HUES64 (cell line): ENCODE data around the gene DIP2A.
"Not testable (repeated sequence)": the region's sequence is repeated elsewhere in the genome, so short reads cannot be mapped to it uniquely, and the experiment has no call there.

Source experiments
- H3K27ac ChIP-seq: 2 replicates; pipeline ENCODE4 v1.7.0; 2013; ENCODE audit warnings: low read depth, low read length, inconsistent platforms
- H3K27me3 ChIP-seq: 2 replicates; pipeline ENCODE4 v1.6.1; 2013; ENCODE audit warnings: mild to moderate bottlenecking, low read length; ENCODE audit not compliant: insufficient read depth
- H3K36me3 ChIP-seq: 2 replicates; pipeline ENCODE4 v1.6.1; 2013; ENCODE audit warnings: mild to moderate bottlenecking, low read length; ENCODE audit not compliant: insufficient read depth
- H3K4me1 ChIP-seq: 2 replicates; pipeline ENCODE4 v1.6.1; 2013; ENCODE audit warnings: mild to moderate bottlenecking, low read length, moderate library complexity; ENCODE audit not compliant: insufficient read depth
- H3K4me3 ChIP-seq: 2 replicates; pipeline ENCODE4 v1.5.1; 2013; ENCODE audit warnings: mild to moderate bottlenecking, low read length, moderate library complexity
- H3K9ac ChIP-seq: 2 replicates; pipeline ENCODE4 v1.6.1; 2013; ENCODE audit warnings: mild to moderate bottlenecking, low read depth, low read length
- H3K9me3 ChIP-seq: 2 replicates; pipeline ENCODE4 v1.6.1; 2013; ENCODE audit warnings: low read depth, low read length; ENCODE audit not compliant: insufficient read depth
- WGBS: fragments of 150-250, 120-280 bp; methylation state at CpG from one replicate; pipeline ENCODE4 v1.1.7; 2013; ENCODE audit warnings: missing lambda C conversion rate; 5-methylcytosine and 5-hydroxymethylcytosine counted together

The DIP2A gene

DNA sequence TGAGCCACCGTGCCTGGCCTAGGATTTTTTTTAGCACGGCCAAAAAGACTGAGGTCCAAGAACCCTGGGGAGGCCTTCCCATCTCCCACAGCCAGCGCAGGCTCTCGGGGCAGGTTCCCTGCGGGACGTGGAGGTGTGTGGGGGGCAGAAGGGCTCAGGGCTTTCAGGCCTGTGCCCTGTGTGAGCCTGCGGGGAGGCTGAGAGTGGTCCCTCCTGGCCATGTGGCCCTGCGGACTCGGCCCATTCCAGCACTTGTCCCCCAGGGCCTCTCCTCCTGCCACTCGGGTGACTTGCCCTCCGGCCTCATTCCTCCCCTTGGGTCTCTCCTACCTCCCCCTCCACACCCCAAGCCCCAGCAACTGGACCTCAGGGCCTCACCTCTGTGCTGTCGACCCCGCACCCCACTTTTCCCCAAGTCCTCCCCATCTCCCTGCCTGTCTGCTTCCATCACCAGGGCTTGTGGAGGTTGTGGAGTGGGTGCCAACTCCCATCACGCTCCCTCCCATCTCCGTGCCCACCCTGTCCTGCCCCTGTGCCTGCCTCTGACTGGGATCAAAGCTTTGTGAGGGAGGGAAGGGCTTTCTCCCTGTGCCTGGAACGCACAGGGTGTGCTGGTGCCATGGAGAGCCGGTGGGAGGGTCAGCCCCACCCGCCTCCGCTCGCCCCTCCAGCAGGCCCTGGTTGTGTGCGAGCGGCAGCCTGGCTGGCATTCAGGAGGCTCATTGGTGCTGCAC, 32.2 kb upstream of the DIP2A start:
- Histone ChIP-seq H3K9me3 (no peaks in the 10 kb centered on the region), H3K4me3 (no peak overlapping the region), H3K4me1 (peaks cover 4% of the 10 kb centered on the region; the same call in 1 of the 2 replicates), H3K27me3 (no peaks in the 10 kb centered on the region), H3K36me3 (peaks cover 48% of the 10 kb centered on the region), H3K27ac (no peak overlapping the region), H3K9ac (no peak overlapping the region)
- 94% methylated on average over 20 of the region's 22 CpGs for WGBS

DNA sequence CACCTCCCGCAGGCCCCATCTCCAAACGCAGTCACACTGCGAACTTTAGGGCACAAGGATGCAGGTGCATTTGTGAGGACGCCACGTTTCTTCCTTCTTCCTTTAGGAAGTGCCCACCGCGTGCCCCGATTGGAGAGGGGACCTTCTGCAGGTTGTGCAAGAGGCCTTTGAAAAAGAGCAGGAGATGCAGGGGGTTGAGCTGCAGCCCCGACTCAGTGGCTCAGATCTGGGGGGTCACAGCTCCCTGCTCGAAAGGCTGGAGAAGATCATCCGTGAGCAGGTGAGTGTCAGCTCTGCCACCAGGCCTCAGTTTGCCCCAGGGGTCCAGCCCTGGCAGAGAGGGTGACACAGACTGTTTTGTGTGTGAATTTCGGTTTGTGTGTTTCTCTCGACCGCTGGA, 31.2 kb upstream of the DIP2A start:
- Histone ChIP-seq H3K4me3 (no peak overlapping the region), H3K27me3 (no peaks in the 10 kb centered on the region), H3K9ac (no peak overlapping the region), H3K4me1 (peaks cover 4% of the 10 kb centered on the region; the same call in 1 of the 2 replicates), H3K27ac (no peak overlapping the region), H3K9me3 (no peaks in the 10 kb centered on the region), H3K36me3 (peaks cover 57% of the 10 kb centered on the region)
- 96% methylated on average over 14 of the region's 14 CpGs for whole genome bisulfite sequencing

DNA sequence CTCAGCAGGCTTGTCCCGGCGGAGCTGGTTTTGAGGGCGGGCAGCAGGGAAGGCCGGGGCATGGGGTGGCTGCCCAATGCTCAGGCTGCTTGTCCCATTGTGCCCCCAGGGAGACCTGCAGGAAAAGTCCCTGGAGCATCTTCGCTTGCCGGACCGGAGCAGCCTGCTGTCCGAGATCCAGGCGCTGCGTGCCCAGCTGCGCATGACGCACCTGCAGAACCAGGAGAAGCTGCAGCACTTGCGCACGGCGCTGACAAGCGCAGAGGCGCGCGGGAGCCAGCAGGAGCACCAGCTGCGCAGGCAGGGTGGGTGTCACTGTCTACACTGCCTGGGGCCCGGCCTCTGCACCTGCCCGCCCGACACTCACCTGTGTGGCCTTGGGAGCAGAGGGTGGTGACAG, 30.4 kb upstream of the DIP2A start:
- Histone ChIP-seq H3K4me1 (peaks cover under 1% of the 10 kb centered on the region; the same call in 1 of the 2 replicates), H3K4me3 (no peak overlapping the region), H3K9me3 (no peaks in the 10 kb centered on the region), H3K27me3 (no peaks in the 10 kb centered on the region), H3K9ac (no peak overlapping the region), H3K36me3 (peaks cover 58% of the 10 kb centered on the region), H3K27ac (no peak overlapping the region)
- 96% methylated on average over 23 of the region's 23 CpGs for WGBS

DNA sequence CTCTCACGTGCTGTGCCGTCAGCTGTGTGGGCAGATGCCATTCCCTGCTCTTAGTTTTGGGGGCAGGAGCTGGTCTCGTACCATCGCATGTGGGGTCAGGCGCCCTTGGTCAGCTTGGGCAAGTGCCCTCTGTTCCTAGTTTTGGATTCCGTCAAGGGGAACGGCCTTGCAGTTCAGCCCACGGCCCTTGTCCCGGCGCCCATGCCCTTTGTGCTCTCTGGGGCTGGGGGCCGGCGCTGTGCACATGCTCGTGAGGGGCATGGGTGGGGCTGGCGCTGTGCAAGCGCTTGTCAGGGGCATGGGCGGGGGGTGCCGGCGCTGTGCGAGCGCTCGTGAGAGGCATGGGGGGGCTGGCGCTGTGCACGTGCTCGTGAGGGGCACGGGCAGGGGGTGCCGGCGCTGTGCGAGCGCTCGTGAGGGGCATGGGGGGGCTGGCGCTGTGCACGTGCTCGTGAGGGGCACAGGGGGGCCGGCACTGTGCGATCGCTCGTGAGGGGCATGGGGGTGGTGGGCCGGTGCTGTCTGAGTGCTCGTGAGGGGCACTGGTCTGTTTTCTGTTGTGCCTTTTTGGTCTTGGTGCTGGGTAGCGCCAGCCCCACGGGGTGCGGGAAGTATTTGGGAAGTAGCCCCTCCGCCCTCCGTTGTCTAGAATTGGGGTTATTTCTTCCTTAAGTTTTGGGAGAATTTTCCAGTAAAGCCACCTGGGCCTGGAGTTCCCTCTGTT, 29.5 kb upstream of the DIP2A start:
- Histone ChIP-seq H3K4me1 (no peaks in the 10 kb centered on the region), H3K27ac (no peak overlapping the region), H3K9ac (no peak overlapping the region), H3K36me3 (peaks cover 64% of the 10 kb centered on the region), H3K27me3 (no peaks in the 10 kb centered on the region), H3K9me3 (no peaks in the 10 kb centered on the region), H3K4me3 (no peak overlapping the region)
- WGBS, result 95% methylated on average over 44 of the region's 44 CpGs

DNA sequence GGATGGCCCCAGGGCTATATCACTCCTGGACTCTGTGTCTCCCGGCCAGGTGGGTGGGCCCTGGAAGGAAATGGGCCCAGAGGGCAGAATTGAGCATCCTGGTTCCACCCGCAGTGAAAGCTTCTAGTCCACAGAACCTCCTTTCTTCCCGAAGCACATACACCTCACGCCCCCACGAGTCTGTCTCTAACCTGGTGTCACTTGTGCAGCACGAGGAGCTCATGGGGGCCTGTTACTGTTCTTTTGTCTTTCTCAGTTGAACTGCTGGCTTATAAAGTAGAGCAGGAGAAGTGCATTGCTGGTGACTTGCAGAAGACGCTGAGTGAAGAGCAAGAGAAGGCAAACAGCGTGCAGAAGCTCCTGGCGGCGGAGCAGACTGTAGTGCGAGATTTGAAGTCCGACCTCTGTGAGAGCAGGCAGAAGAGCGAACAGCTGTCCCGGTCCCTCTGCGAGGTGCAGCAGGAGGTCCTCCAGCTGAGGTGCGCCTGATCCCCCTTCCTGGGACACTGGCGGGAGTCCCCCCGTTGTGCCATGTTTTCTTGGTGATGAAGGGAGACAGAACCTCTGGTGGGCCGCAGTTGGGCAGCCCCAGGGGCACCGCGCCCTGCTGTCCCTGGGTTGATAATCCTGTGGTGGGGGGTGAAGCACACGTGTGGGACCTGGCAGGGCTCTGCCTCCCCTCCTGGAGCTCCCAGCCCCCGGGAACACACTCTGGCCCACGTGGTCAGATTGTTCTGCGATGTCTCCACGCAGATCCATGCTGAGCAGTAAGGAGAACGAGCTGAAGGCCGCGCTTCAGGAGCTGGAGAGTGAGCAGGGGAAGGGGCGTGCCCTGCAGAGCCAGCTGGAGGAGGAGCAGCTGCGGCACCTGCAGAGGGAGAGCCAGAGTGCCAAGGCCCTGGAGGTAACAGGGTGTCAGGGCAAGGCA, 28.7 kb upstream of the DIP2A start:
- Histone ChIP-seq H3K9ac (no peak overlapping the region), H3K27ac (no peak overlapping the region), H3K9me3 (no peaks in the 10 kb centered on the region), H3K4me1 (no peaks in the 10 kb centered on the region), H3K4me3 (no peak overlapping the region), H3K36me3 (peaks cover 73% of the 10 kb centered on the region), H3K27me3 (no peaks in the 10 kb centered on the region)
- 92% methylated on average over 31 of the region's 31 CpGs for WGBS

DNA sequence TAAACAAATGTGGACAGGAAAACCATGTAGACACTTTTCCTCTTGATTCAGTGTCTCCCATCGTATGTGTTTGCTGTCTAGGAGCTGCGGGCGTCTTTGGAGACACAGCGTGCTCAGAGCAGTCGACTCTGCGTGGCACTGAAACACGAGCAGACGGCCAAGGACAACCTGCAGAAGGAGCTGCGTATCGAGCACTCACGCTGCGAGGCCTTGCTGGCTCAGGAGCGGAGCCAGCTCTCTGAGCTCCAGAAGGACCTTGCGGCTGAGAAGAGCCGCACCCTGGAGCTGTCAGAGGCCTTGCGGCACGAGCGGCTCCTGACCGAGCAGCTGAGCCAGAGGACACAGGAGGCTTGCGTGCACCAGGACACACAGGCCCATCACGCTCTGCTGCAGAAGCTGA, 27.2 kb upstream of the DIP2A start:
- Histone ChIP-seq H3K4me1 (no peaks in the 10 kb centered on the region), H3K36me3 (peaks cover 79% of the 10 kb centered on the region), H3K27me3 (no peaks in the 10 kb centered on the region), H3K9ac (no peak overlapping the region), H3K4me3 (no peak overlapping the region), H3K27ac (no peak overlapping the region), H3K9me3 (no peaks in the 10 kb centered on the region)
- WGBS, result 97% methylated on average over 21 of the region's 21 CpGs

DNA sequence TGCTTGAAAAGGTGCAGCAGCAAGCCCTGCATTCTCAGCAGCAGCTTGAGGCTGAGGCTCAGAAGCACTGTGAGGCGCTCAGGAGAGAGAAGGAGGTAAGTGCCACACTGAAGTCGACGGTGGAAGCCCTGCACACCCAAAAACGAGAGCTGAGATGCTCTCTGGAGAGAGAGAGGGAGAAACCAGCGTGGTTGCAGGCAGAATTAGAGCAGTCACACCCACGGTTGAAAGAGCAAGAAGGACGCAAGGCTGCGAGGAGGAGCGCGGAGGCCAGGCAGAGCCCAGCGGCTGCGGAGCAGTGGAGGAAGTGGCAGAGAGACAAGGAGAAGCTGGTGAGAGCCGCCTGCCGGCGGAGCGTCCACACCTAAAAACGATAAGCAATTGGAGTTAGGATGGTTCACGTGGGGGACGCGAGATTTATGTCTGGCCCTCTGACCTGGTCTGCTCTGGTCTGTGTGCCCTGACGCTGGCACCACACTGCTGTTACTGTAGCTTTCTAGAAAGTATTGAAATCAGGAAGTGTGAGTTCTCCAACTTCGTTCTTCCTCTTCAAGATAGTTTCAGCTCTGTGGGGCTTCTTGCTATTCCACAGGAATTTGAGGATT, 26.7 kb upstream of the DIP2A start:
- Histone ChIP-seq H3K27ac (no peak overlapping the region), H3K9me3 (no peaks in the 10 kb centered on the region), H3K27me3 (no peaks in the 10 kb centered on the region), H3K4me3 (no peak overlapping the region), H3K4me1 (no peaks in the 10 kb centered on the region), H3K36me3 (peaks cover 82% of the 10 kb centered on the region), H3K9ac (no peak overlapping the region)
- WGBS, result 96% methylated on average over 22 of the region's 22 CpGs

DNA sequence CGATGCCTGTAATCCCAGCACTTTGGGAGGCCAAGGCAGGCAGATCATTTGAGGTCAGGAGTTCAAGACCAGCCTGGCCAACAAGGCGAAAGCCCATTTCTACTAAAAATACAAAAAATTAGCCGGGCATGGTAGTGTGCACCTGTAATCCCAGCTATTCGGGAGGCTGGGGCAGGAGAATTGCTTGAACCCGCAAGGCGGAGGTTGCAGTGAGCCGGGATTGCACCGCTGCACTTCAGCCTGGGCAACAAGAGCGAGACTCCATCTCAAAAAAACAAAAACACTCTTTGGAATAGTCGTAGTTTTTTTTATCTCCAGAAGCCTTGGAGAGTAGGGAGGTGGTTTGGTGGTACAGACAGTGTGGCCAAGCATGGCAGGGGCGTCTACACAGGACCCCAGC, 25.6 kb upstream of the DIP2A start:
- not testable (repeated sequence) for H3K9ac ChIP-seq, H3K27ac ChIP-seq, H3K27me3 ChIP-seq, H3K4me1 ChIP-seq, H3K9me3 ChIP-seq, H3K4me3 ChIP-seq
- 98% methylated on average over 11 of the region's 11 CpGs for whole genome bisulfite sequencing
- H3K36me3 ChIP-seq, result peaks cover 82% of the 10 kb centered on the region

DNA sequence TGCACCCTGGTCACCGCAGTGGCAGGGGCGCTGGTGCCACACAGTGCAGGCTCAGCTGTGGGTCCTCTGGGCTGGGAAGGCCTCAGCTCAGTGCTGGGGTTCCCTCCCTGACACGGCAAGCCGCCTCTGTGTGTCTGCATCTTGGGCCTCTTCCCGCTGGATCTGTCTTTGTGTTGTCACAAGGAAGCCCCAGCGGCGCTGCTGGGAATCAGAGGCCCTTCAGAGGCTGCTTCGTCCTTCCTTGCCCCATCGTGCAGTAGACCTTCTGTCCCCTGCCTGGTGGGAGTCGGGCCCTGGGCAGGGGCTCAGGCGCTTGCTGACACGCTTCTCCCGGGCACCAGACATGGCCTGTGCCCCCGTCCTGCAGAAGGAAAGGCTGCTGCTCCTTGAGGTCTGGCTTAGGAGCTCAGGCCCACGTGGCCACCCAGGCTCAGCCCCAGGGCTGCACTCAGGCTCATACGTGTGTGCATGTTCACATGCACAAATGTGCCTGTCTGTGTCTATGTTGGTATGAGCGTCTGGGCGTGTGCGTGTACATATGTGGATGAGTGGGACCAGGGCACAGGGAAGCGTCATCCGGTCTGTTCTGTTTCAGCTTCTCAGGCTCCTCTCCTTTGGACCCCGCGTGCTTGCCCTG, 24.3 kb upstream of the DIP2A start:
- H3K27ac ChIP-seq, result no peak overlapping the region
- peaks cover 86% of the 10 kb centered on the region for H3K36me3 ChIP-seq
- no peaks in the 10 kb centered on the region for H3K27me3 ChIP-seq
- WGBS, result 94% methylated on average over 23 of the region's 23 CpGs
- no peaks in the 10 kb centered on the region for H3K9me3 ChIP-seq
- H3K4me3 ChIP-seq, result no peak overlapping the region
- H3K4me1 ChIP-seq, result no peaks in the 10 kb centered on the region
- H3K9ac ChIP-seq, result no peak overlapping the region; the same call in 1 of the 2 replicates

DNA sequence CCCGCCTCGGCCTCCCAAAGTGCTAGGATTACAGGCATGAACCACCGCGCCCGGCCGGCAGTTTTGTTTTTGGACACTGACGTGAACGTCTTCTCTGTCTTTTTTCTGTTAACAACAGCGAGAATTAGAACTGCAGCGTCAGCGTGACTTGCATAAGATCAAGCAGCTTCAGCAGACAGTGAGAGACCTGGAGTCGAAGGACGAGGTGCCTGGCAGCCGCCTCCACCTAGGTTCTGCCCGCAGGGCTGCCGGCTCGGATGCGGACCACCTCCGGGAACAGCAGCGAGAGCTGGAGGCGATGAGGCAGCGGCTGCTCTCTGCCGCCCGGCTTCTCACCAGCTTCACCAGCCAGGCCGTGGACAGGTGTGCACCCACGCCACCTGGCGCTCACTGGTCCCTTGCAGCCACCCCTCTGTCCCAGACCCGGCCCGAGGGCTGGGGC, 22.9 kb upstream of the DIP2A start:
- Histone ChIP-seq H3K27ac (no peak overlapping the region), H3K4me1 (no peaks in the 10 kb centered on the region), H3K4me3 (no peak overlapping the region), H3K9me3 (no peaks in the 10 kb centered on the region), H3K27me3 (no peaks in the 10 kb centered on the region), H3K36me3 (peaks cover 86% of the 10 kb centered on the region), H3K9ac (no peak overlapping the region)
- whole genome bisulfite sequencing, result 97% methylated on average over 29 of the region's 29 CpGs
